Skeletal muscle satellite cell (primary cell): ENCODE measurements around the gene SMARCAD1.
A peak's percentile ranks its signal among the peaks of the same experiment; 100 is the strongest.
"Not testable (repeated sequence)": the region's sequence is repeated elsewhere in the genome, so short reads cannot be mapped to it uniquely, and the experiment has no call there.

Experiments
- H3K27me3 ChIP-seq: 2 replicates; pipeline ENCODE4 v1.7.0; 2013; ENCODE audit warnings: low read length; ENCODE audit not compliant: control insufficient read depth, insufficient read depth
- H3K36me3 ChIP-seq: 2 replicates; pipeline ENCODE4 v1.7.0; 2013; ENCODE audit warnings: mild to moderate bottlenecking, control low read depth, low read length; ENCODE audit not compliant: insufficient read depth
- H3K4me1 ChIP-seq: 2 replicates; pipeline ENCODE4 v1.7.0; 2013; ENCODE audit warnings: low read length; ENCODE audit not compliant: control insufficient read depth, insufficient read depth
- H3K4me2 ChIP-seq: 2 replicates; pipeline ENCODE4 v1.7.0; 2013; ENCODE audit warnings: mild to moderate bottlenecking, low read length
- H3K4me3 ChIP-seq: 2 replicates; pipeline ENCODE4 v1.7.0; 2013; ENCODE audit warnings: low read length
- H3K9ac ChIP-seq: 2 replicates; pipeline ENCODE4 v1.7.0; 2013; ENCODE audit warnings: mild to moderate bottlenecking, low read depth, low read length, moderate library complexity
- H3K9me3 ChIP-seq: replicated peaks from 2 replicates; pipeline ENCODE4 v1.7.0; 2013; ENCODE audit warnings: mild to moderate bottlenecking, control low read depth, low read length

The SMARCAD1 gene

DNA sequence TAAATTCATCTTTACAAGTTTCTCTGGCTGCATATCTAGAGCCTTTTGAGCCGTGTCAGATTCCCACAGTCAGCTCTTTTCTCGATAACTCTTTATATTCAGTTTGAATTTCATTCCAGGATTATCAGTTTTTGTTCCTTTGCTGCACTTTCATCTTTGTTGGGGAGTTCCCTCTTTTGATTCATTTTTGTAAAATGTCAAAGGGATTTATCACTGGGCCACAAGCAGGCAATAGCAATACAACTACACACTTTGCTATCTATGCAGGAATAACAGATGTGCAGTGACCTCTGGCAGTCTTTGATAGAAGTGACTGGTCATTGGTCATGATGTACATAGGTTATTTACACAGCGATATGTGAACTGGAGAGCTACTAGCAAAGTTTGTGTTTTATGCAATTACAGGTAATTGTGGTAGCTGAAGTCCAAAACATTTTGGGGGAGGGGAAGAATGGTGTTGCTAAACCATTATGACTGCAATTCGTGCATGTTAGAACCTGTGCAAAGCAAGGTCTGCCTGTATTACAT is 91.1 kb downstream of the SMARCAD1 start:
- H3K4me3 ChIP-seq: no peak overlapping the region
- no peak overlapping the region for H3K9ac ChIP-seq
- no peaks in the 10 kb centered on the region for H3K27me3 ChIP-seq
- H3K4me2 ChIP-seq: no peak overlapping the region
- no peaks in the 10 kb centered on the region for H3K9me3 ChIP-seq
- peaks cover 14% of the 10 kb centered on the region for H3K4me1 ChIP-seq
- no peaks in the 10 kb centered on the region for H3K36me3 ChIP-seq

DNA sequence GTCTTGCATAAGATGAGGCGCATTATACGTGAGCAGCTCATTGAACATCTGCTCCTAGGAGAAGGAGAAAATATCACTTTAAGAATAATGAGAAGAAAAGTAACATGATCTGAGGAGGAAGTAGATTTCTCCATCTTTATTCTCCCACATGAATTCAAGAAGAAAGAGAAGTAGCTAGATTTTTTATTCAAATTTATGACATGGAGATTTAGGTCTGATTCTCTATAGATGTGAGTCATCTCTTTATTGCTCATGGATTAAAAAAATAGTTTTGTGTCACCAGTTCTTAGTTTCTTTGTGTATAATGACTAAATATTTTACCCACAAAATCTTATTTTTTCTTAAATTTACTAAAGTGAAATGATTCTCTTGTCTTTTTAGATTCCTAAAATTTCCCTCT is 94.5 kb downstream of the SMARCAD1 start:
- Histone ChIP-seq H3K4me1 (peaks cover 37% of the 10 kb centered on the region), H3K9ac (no peak overlapping the region), H3K27me3 (no peaks in the 10 kb centered on the region)

DNA sequence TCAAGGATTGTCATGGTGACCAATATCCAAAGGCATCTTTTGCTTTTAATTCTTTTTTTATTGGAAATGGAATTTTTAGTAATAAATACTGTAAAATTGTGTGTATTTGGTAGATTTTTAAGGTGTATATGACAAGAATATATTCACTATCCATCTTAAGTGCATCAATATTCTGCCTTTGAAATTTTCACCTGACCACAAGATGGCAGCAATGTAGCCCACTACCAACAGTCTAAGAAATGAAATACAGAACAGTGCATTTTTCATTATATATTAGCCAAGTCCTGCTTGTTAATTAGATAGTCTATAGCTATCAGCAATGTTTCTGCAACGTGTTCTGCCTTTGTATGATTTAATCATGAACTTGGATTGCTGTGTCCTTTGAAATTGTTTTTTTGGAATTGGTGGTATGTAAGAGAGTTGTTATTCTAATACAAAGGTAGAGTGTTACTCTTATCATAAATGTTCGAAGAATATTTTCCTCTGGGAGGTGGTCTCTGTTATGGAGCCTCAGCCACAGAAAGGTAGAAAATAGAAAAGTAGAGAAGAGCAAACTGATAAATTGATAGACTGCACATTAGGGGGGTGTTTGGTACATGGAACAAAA is 96.8 kb downstream of the SMARCAD1 start:
- Histone ChIP-seq H3K27me3 (no peaks in the 10 kb centered on the region), H3K4me1 (peaks cover 41% of the 10 kb centered on the region), H3K4me3 (no peak overlapping the region), H3K4me2 (no peak overlapping the region), H3K9ac (no peak overlapping the region), H3K36me3 (no peaks in the 10 kb centered on the region), H3K9me3 (no peaks in the 10 kb centered on the region)

More for the DNA sequence above, 94.5 kb downstream of the SMARCAD1 start:
- H3K4me3 ChIP-seq: no peak overlapping the region
- H3K4me2 ChIP-seq: no peak overlapping the region
- no peaks in the 10 kb centered on the region for H3K9me3 ChIP-seq
- H3K36me3 ChIP-seq: no peaks in the 10 kb centered on the region

DNA sequence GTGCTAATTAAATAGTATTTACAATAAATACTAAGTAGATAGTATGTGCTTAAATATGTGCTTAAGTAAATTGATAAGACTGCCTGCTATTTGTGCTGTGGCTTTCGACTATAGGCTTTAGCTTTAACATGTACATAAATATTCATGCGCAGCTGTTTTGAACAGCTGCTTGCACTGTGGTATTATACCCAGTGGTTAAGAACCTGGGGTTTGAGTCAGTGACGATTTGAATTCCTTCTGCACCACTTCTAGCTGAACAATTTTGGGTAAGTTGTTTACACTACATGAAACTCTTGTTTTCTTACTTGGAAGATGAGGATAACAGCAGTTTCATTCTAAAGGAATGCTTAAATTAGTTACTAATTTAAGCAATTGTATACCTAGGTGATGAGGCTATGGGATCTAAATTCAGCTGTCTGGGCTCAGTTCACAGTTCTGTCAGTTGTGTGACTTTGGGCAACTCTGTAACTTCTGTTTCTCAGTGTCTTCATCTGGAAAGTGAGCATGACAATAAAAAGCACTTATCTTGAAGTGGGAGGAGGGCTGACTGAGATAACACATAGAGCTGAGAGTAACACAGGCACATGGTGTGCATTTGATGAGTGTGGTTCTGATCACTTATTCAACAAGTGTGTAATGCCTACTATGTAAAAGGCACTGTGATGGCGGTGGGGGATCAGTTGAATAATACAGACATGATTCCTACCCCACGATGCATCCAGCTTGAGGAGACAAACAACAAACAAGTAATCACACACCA is 98.0 kb downstream of the SMARCAD1 start:
- Histone ChIP-seq H3K36me3 (no peaks in the 10 kb centered on the region), H3K9me3 (no peaks in the 10 kb centered on the region), H3K9ac (peak overlapping the region; percentile 36), H3K27me3 (no peaks in the 10 kb centered on the region), H3K4me3 (no peak overlapping the region), H3K4me1 (peaks cover 41% of the 10 kb centered on the region), H3K4me2 (peak overlapping the region; percentile 6)

DNA sequence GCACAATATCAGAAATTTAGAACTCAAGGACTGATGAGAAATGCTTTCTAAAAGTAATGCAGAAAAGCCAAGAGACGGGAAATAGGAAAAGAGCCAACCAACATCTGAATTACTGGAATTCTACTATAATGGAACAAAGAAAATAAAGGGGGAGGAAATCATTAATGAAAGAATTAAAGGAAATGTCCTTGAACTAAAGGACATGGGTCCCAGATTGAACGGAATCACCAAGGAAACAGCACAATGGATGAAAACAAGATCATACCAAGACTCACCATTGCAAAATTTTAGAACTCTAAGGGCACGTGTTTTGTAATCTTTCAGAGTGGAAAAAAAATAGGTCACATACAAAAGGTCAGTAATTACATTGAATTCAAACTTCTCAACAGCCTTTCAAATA is 99.0 kb downstream of the SMARCAD1 start:
- Histone ChIP-seq H3K4me3 (no peak overlapping the region), H3K27me3 (no peaks in the 10 kb centered on the region), H3K9ac (peak overlapping the region; percentile 22), H3K9me3 (no peaks in the 10 kb centered on the region), H3K4me1 (peaks cover 41% of the 10 kb centered on the region), H3K4me2 (peak overlapping the region; percentile 21), H3K36me3 (no peaks in the 10 kb centered on the region)

DNA sequence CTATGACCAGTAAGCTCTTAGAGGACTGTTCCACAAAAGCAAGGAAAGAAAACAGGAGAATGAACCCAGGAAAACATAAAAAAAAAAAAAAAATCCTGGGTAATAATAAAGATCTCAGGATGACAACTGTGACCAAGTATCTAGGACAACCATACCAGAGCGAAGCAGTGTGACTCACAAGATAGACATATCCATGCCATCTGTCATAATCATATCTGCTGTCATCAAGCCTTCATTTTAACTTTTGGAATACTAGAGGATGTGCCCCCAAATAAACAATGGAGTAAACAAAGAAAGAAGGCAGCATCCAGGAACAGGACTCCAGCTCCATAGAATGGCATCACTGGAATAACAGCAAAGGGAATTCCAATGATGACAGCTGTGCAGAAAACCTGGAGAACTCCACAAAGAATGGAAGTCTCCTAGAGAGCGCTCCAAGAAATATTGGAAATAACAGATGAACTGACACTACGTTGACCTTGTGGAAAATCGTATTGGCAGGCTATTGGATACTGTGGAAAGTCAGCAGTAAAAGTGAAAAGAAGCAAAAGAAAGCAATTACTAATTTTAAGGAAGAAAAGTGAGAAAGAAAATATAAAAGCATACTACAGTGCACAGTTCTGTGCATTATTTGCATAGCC is 99.7 kb downstream of the SMARCAD1 start:
- Histone ChIP-seq H3K27me3 (no peaks in the 10 kb centered on the region), H3K4me3 (no peak overlapping the region), H3K4me2 (peak overlapping the region; percentile 21), H3K4me1 (peaks cover 37% of the 10 kb centered on the region), H3K9me3 (no peaks in the 10 kb centered on the region), H3K9ac (peak overlapping the region; percentile 22), H3K36me3 (no peaks in the 10 kb centered on the region)

DNA sequence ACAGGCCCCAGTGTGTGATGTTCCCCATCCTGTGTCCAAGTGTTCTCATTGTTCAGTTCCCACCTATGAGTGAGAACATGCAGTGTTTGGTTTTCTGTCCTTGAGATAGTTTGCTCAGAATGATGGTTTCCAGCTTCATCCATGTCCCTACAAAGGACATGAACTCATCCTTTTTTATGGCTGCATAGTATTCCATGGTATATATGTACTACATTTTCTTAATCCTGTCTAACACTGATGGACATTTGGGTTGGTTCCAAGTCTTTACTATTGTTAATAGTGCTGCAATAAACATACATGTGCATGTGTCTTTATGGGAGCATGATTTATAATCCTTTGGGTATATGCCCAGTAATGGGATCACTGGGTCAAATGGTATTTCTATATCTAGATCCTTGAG is 112.3 kb downstream of the SMARCAD1 start:
- H3K4me3 ChIP-seq, H3K4me2 ChIP-seq, H3K9me3 ChIP-seq, H3K9ac ChIP-seq, H3K27me3 ChIP-seq, H3K36me3 ChIP-seq, H3K4me1 ChIP-seq: not testable (repeated sequence)

DNA sequence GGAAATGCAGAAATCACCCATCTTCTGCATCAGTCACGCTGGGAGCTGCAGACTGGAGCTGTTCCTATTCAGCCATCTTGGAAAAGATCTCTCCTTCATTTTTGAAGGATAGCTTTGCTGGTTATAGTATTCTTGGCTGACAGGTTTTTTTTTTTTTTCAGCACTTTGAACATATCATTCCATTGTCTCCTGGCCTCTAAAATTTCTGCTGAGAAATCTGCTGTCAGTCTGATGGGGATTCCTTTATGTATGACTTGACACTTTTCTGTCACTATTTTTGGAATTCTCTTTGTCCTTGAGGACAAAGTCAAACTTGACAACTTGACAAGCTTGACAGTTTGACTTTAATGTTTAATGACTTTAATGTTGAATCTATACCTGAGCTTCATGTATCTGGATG is 118.2 kb downstream of the SMARCAD1 start:
- no peaks in the 10 kb centered on the region for H3K4me1 ChIP-seq
- H3K9me3 ChIP-seq: peaks cover 7% of the 10 kb centered on the region
- H3K36me3 ChIP-seq: no peaks in the 10 kb centered on the region
- no peak overlapping the region for H3K4me3 ChIP-seq
- no peak overlapping the region for H3K4me2 ChIP-seq
- no peaks in the 10 kb centered on the region for H3K27me3 ChIP-seq
- H3K9ac ChIP-seq: no peak overlapping the region

DNA sequence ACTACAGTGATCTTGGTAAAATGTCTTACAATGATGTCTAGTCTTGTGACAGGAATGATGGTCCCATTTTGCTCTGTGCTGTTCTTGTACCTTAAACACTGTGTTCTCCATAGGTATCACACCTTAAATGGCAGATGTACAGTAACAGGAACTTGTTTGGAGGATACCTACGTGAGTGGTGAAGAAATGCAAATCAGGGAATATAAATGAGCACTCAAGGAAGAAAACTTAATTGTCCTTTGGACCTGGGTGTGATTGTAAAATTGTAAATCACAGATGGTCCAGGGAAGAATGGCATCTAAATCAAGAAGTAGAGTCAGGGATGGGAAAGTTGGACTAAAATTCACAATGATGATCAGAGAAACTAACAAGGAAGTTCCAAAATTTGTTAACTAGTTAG is 122.3 kb downstream of the SMARCAD1 start:
- H3K4me2 ChIP-seq: no peak overlapping the region
- H3K9me3 ChIP-seq: peaks cover 7% of the 10 kb centered on the region
- no peaks in the 10 kb centered on the region for H3K27me3 ChIP-seq
- peaks cover 2% of the 10 kb centered on the region for H3K4me1 ChIP-seq
- H3K9ac ChIP-seq: no peak overlapping the region
- H3K4me3 ChIP-seq: no peak overlapping the region
- no peaks in the 10 kb centered on the region for H3K36me3 ChIP-seq

DNA sequence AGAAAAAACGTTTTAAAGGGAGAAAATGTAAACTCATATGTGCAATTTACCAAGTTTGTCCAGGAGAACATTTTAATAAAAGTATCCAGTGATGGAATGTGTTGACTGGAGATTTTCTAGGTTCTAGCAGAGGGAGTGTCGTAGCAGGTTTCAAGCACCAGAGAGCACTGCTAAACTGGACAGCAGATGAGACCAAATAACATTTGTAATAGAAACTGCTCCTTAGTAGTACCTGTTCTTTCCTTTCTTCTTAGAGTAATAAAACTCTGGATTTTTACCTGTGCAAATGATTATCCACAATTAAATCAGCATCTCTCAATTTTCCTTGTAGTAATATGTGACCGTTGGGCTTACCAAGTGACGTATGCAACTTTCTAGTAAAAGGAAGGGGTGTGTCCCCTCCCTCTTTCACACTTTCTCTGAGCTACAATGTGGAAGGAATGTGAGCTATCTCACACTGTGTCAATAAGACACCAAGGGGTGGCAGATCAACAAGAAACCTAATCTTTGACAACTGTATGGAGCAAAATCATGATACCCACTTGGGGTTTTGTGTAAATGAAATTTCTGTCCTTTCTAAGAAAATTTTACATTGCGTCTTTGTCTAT is 125.4 kb downstream of the SMARCAD1 start:
- Histone ChIP-seq H3K9me3 (no peaks in the 10 kb centered on the region), H3K9ac (no peak overlapping the region), H3K4me1 (peaks cover 5% of the 10 kb centered on the region), H3K4me2 (no peak overlapping the region), H3K27me3 (no peaks in the 10 kb centered on the region), H3K36me3 (no peaks in the 10 kb centered on the region), H3K4me3 (no peak overlapping the region)

DNA sequence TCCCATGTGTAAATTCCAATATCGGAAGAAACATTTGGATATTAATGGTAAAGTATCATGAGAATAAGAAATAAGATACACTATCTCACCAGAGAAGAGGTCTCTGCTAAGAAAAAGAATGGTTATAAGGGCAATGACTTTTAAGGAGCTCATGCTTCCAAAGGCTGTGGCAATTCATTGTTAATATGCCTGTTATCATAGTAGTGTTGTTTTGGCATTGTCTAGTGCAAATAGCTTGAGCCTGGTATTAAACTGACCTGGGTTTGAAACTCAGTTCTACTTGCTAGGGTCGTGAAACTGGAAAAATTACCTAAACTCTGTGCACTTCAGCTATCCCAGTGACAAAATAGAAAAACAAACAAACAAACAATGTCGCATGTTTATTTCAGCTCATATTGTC is 126.2 kb downstream of the SMARCAD1 start:
- Histone ChIP-seq H3K4me2 (no peak overlapping the region), H3K36me3 (no peaks in the 10 kb centered on the region), H3K4me1 (peaks cover 5% of the 10 kb centered on the region), H3K4me3 (no peak overlapping the region), H3K9me3 (no peaks in the 10 kb centered on the region), H3K9ac (no peak overlapping the region), H3K27me3 (no peaks in the 10 kb centered on the region)
